Esophagus muscularis mucosa (tissue), 3 donors: Measurements from ENCODE around the gene KIF23.

Experiments
- POLR2A ChIP-seq: fragments of 450-650 bp; IDR thresholded peaks from one replicate; pipeline ENCODE4 v1.6.1; 2017; ENCODE audit warnings: antibody characterized with exemption, moderate library complexity, mild to moderate bottlenecking, low read depth
- POLR2AphosphoS5 ChIP-seq, 2 donors: sonication (generic); formaldehyde crosslinking; IDR thresholded peaks; one replicate each; pipeline ENCODE4 v1.6.1; 2017; ENCODE audit warnings: antibody characterized with exemption in 2 of 2
- TF ChIP-seq, protein P1 (sequence below), 3 experiments: fragments of 200-600 bp in 2 of 3; fragments of 450-650 bp in 1 of 3; sonication (generic) in 2 of 3; IDR thresholded peaks; one replicate each; pipeline ENCODE4 v1.5.1; 2017 to 2019; ENCODE audit warnings: antibody characterized with exemption in 3 of 3, mild to moderate bottlenecking in 2 of 3, moderate library complexity in 1 of 3

GRCh38 chr15:69467636-69468035, 53.5 kb downstream of the KIF23 start:
- TF ChIP-seq POLR2A = no peak
- TF ChIP-seq, protein P1, sequence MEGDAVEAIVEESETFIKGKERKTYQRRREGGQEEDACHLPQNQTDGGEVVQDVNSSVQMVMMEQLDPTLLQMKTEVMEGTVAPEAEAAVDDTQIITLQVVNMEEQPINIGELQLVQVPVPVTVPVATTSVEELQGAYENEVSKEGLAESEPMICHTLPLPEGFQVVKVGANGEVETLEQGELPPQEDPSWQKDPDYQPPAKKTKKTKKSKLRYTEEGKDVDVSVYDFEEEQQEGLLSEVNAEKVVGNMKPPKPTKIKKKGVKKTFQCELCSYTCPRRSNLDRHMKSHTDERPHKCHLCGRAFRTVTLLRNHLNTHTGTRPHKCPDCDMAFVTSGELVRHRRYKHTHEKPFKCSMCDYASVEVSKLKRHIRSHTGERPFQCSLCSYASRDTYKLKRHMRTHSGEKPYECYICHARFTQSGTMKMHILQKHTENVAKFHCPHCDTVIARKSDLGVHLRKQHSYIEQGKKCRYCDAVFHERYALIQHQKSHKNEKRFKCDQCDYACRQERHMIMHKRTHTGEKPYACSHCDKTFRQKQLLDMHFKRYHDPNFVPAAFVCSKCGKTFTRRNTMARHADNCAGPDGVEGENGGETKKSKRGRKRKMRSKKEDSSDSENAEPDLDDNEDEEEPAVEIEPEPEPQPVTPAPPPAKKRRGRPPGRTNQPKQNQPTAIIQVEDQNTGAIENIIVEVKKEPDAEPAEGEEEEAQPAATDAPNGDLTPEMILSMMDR (IDR thresholded peaks at IDR 0.05) = no peak
- no peak for TF ChIP-seq POLR2AphosphoS5 (IDR thresholded peaks at IDR 0.05)
